RWPE1 (cell line): ENCODE results near the gene PTPRD.

ENCODE experiments used
- CTCF ChIA-PET: fragments of 350-600 bp; sonication (Branson Sonifier 250); formaldehyde crosslinking; extraction: SDS; loops from one replicate; lab custom pipeline; 2021; lab: Yijun Ruan, JAX
- POLR2A ChIA-PET: fragments of 400-600 bp; formaldehyde crosslinking; extraction: SDS; loops from one replicate; lab custom pipeline; 2020; ENCODE audit warnings: antibody characterized with exemption; ENCODE audit not compliant: low non-redundant PET; lab: Yijun Ruan, JAX
- DNase-seq: peaks from one replicate; pipeline ENCODE4 v3.0.0; 2012; ENCODE audit warnings: low spot score
- H3K27ac ChIP-seq: fragments of 450-650 bp; 2 replicates; pipeline ENCODE4 v1.5.1; 2017
- CTCF ChIP-seq: fragments of 450-650 bp; conservative IDR thresholded peaks from 2 replicates; pipeline ENCODE4 v1.5.1; 2017; ENCODE audit warnings: low read depth, mild to moderate bottlenecking

The PTPRD gene

DNA sequence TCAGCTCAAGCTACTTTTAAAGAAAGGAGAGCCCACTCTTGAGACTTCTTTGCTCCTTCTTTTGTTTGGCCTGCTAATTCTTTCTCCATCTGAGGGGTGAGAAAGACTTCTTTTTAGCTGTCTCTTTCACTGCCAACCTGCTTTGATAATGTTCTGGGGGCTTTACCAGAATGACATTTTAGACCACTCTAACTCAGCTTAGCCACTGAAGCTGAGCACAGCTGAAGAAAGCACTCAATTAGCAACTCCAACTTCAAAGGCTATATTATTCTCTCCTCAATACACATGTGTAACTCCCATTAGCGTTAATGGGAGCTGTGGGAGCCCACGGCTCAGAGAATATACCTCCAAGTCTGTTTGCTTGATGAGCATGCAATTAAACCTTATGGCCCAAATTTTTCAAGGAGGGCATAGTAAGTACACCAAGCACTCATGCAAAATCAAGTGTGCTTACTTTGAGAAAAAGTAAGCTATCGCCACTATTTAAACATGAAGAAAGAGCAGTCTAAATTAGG lies 1997.8 kb downstream of the PTPRD start:
- POLR2A ChIA-PET: no interaction called here
- CTCF ChIA-PET: no interaction called here

DNA sequence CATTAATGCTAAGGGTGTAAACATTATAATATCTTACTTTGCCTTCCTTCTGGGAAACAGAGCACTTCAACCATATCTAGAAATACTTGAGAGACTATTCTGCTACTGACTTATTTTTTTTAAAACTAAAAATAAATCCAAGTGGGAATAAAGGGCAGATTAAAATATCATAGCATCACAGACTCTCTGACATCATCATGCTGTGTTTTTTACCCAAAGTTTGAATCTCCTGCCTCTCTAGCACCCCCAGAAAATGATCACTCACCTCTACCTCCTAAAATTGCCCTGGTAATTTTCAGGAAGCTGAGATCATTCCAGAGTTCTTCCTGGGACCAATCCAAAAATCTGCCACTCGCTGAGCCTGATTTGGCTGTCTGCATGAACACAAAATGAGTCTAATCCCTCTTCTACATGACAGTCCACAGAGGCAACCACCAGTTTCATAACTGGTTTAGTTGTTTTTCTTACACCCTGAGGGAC lies 1999.4 kb downstream of the PTPRD start:
- TF ChIP-seq CTCF: no peak
- ChIA-PET POLR2A (no interaction called here), CTCF (no interaction called here)
- DNase-seq: no peak
- no peak overlapping the region for H3K27ac ChIP-seq

More for the DNA sequence above, 1997.8 kb downstream of the PTPRD start:
- no peak for TF ChIP-seq CTCF
- no peak for DNase-seq
- H3K27ac ChIP-seq: no peak overlapping the region

GRCh38 chr9:8611153-8611552 lies 2001.6 kb downstream of the PTPRD start:
- DNase-seq: no peak
- no peak overlapping the region for H3K27ac ChIP-seq
- no peak for TF ChIP-seq CTCF
- POLR2A ChIA-PET: no interaction called here
- CTCF ChIA-PET: no interaction called here

DNA sequence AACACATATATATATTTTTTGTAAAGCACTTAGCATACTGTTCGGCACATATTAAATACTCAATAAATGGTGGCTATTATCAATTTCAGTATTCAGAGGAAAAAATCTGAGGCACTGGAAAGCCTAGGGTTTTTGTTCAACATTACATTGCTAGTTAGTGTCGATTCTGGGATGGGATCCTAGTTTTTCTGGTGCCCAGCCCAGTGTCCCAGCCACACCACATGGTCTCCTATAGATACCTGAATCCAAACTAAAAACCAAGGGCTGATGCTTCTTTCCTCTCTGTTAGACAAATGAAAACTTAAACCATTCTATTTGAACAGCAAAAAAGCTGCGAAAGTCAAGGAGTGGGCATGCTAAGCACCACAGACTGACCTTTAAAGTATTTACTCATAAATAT lies 2002.5 kb downstream of the PTPRD start:
- no peak for DNase-seq
- H3K27ac ChIP-seq: no peak overlapping the region
- TF ChIP-seq CTCF: no peak
- ChIA-PET CTCF (no interaction called here), POLR2A (no interaction called here)

- H3K27ac ChIP-seq: no peak overlapping the region
- DNase-seq: no peak
- TF ChIP-seq CTCF: no peak
- ChIA-PET POLR2A (no interaction called here), CTCF (no interaction called here)
These were observed 2007.7 kb downstream of the PTPRD start for GRCh38 chr9:8605096-8605495.

GRCh38 chr9:8604201-8604600 lies 2008.6 kb downstream of the PTPRD start:
- no peak overlapping the region for H3K27ac ChIP-seq
- TF ChIP-seq CTCF: no peak
- ChIA-PET POLR2A (no interaction called here), CTCF (no interaction called here)
- no peak for DNase-seq
